Renal pelvis (tissue), 4 donors: Measurements from ENCODE around the gene FRMD8. TPM values are rescaled to one million over a fixed set of nuclear protein-coding genes. Genes with fewer than 3 reads are reported as not detected.
"Not testable (repeated sequence)": the region's sequence is repeated elsewhere in the genome, so short reads cannot be mapped to it uniquely, and the experiment has no call there.

ENCODE experiments used
- DNase-seq: peaks from one replicate; pipeline ENCODE4 v3.0.0-alpha.2; 2013
- polyA plus RNA-seq, 3 donors: library from polyadenylated mRNA; unstranded; fragments of 120-200 nt; gene quantifications; one replicate each; pipeline ENCODE4 v1.2.1, GENCODE V29; 2013; ENCODE audit not compliant: insufficient read length in 3 of 3

Gene FRMD8
- polyA plus RNA-seq, 3 donors = 20.4 to 26.7 (median 21.0) TPM

GRCh38 chr11:65448418-65449105 lies 62.1 kb downstream of the FRMD8 start:
- no peak for DNase-seq

GRCh38 chr11:65451301-65451700 lies 64.9 kb downstream of the FRMD8 start:
- not testable (repeated sequence) for DNase-seq

GRCh38 chr11:65452259-65452658 lies 65.8 kb downstream of the FRMD8 start:
- DNase-seq = not testable (repeated sequence)

- no peak for DNase-seq
Measured at GRCh38 chr11:65452806-65453490, 66.5 kb downstream of the FRMD8 start.

GRCh38 chr11:65454311-65454695 lies 67.9 kb downstream of the FRMD8 start:
- DNase-seq = no peak

- DNase-seq = peak; percentile 85
Measured at GRCh38 chr11:65454696-65455456, 68.4 kb downstream of the FRMD8 start.

GRCh38 chr11:65456418-65456817 lies 70.0 kb downstream of the FRMD8 start:
- no peak for DNase-seq

- no peak for DNase-seq
Measured at GRCh38 chr11:65459552-65459951, 73.1 kb downstream of the FRMD8 start.

Other genes starting within 250 kb of the FRMD8 start
- gene SPDYC, start 216.4 kb upstream of the FRMD8 start, polyA plus RNA-seq = under 1 TPM in 1 of 3 donors, not detected in 2; 0.17 TPM
- gene CAPN1, start 204.7 kb upstream of the FRMD8 start, polyA plus RNA-seq = 100 to 1,000 TPM; 109 to 112 (median 109) TPM
- 10 to 100 TPM; 27.6 to 35.0 (median 30.3) TPM for gene POLA2, start 124.7 kb upstream of the FRMD8 start, polyA plus RNA-seq
- gene CDC42EP2, start 71.8 kb upstream of the FRMD8 start, polyA plus RNA-seq = 10 to 100 TPM; 10.2 to 18.6 (median 12.9) TPM
- gene DPF2, start 52.8 kb upstream of the FRMD8 start, polyA plus RNA-seq = 100 to 1,000 TPM in 1 of 3 donors, 10 to 100 TPM in 2; 96.7 to 102 (median 98.0) TPM
- under 1 TPM; 0.55 to 0.78 (median 0.61) TPM for gene TIGD3, start 31.9 kb upstream of the FRMD8 start, polyA plus RNA-seq
- gene SLC25A45, start 4.0 kb upstream of the FRMD8 start, polyA plus RNA-seq = 1 to 10 TPM; 5.6 to 8.7 (median 8.1) TPM
- gene NEAT1, start 36.2 kb downstream of the FRMD8 start, polyA plus RNA-seq = 100 to 1,000 TPM; 120 to 327 (median 277) TPM
- 1,000 to 10,000 TPM in 2 of 3 donors, 100 to 1,000 TPM in 1; 788 to 1,101 (median 1,002) TPM for gene MALAT1, start 112.4 kb downstream of the FRMD8 start, polyA plus RNA-seq
- gene SCYL1, start 138.4 kb downstream of the FRMD8 start, polyA plus RNA-seq = 10 to 100 TPM; 77.3 to 92.5 (median 81.5) TPM
- gene LTBP3, start 171.7 kb downstream of the FRMD8 start, polyA plus RNA-seq = 100 to 1,000 TPM; 132 to 148 (median 146) TPM
- 10 to 100 TPM; 55.5 to 72.1 (median 62.8) TPM for gene ZNRD2, start 183.8 kb downstream of the FRMD8 start, polyA plus RNA-seq
- 10 to 100 TPM; 21.2 to 35.4 (median 25.4) TPM for gene FAM89B, start 185.9 kb downstream of the FRMD8 start, polyA plus RNA-seq
- gene EHBP1L1, start 189.4 kb downstream of the FRMD8 start, polyA plus RNA-seq = 10 to 100 TPM; 12.5 to 18.8 (median 18.2) TPM
- gene KCNK7, start 209.2 kb downstream of the FRMD8 start, polyA plus RNA-seq = under 1 TPM; 0.21 to 0.27 (median 0.27) TPM
- 10 to 100 TPM; 47.4 to 60.4 (median 49.3) TPM for gene MAP3K11, start 227.6 kb downstream of the FRMD8 start, polyA plus RNA-seq
- gene PCNX3, start 229.1 kb downstream of the FRMD8 start, polyA plus RNA-seq = 10 to 100 TPM; 35.5 to 43.8 (median 39.2) TPM